CD4-positive, alpha-beta T cell treated with Interleukin-12 subunit alpha and Interleukin-12 subunit beta, for 1 hour (primary cell): ENCODE data around the gene KRTAP4-1.
"Not testable (repeated sequence)": the region's sequence is repeated elsewhere in the genome, so short reads cannot be mapped to it uniquely, and the experiment has no call there.

Source experiments
- DNase-seq: peaks from one replicate; pipeline ENCODE4 v3.0.0-alpha.2; 2020

KRTAP4-1 gene

GRCh38 chr17:41168121-41168520 lies 16.6 kb downstream of the KRTAP4-1 start, which contains the start of gene KRTAP4-3:
TSS of gene KRTAP4-3 (minus strand) at chr17:41168221. CDS start at chr17:41168172, 49 bp downstream.
- DNase-seq: no peak

GRCh38 chr17:41167561-41167960 lies 17.1 kb downstream of the KRTAP4-1 start:
- DNase-seq: no peak

GRCh38 chr17:41163828-41164227 lies 20.9 kb downstream of the KRTAP4-1 start:
- no peak for DNase-seq

GRCh38 chr17:41160648-41161047 lies 24.1 kb downstream of the KRTAP4-1 start, which contains the start of gene KRTAP4-4:
TSS of gene KRTAP4-4 (minus strand) at chr17:41160748. CDS start at chr17:41160691, 57 bp downstream.
- DNase-seq: no peak

- not testable (repeated sequence) for DNase-seq
These were observed 24.5 kb downstream of the KRTAP4-1 start for GRCh38 chr17:41160190-41160589.

- DNase-seq: no peak
These were observed 30.9 kb downstream of the KRTAP4-1 start for GRCh38 chr17:41153856-41154255.

- no peak for DNase-seq
These were observed 33.2 kb downstream of the KRTAP4-1 start for GRCh38 chr17:41151525-41151924.

- DNase-seq: no peak
These were observed 34.7 kb downstream of the KRTAP4-1 start for GRCh38 chr17:41150026-41150425.

- DNase-seq: no peak
These were observed 35.1 kb downstream of the KRTAP4-1 start, which contains the start of gene KRTAP4-5 for GRCh38 chr17:41149652-41149985. TSS of gene KRTAP4-5 (minus strand) at chr17:41149825. CDS start at chr17:41149767, 58 bp downstream.

- not testable (repeated sequence) for DNase-seq
These were observed 35.6 kb downstream of the KRTAP4-1 start for GRCh38 chr17:41148971-41149651.

- no peak for DNase-seq
These were observed 37.0 kb downstream of the KRTAP4-1 start for GRCh38 chr17:41147531-41148204.

GRCh38 chr17:41145261-41145660 lies 39.5 kb downstream of the KRTAP4-1 start:
- no peak for DNase-seq

GRCh38 chr17:41144846-41145245 lies 39.9 kb downstream of the KRTAP4-1 start:
- DNase-seq: no peak

- DNase-seq: no peak
These were observed 43.4 kb downstream of the KRTAP4-1 start for GRCh38 chr17:41141361-41141760.

GRCh38 chr17:41140360-41141131 lies 44.2 kb downstream of the KRTAP4-1 start, which contains the start of gene KRTAP4-6:
TSS of gene KRTAP4-6 (minus strand) at chr17:41140544. CDS start at chr17:41140487, 57 bp downstream.
- DNase-seq: no peak

- not testable (repeated sequence) for DNase-seq
These were observed 44.8 kb downstream of the KRTAP4-1 start for GRCh38 chr17:41139865-41140264.
